RCC 7860 (cell line): ENCODE results near the gene TSHR.
"Not testable (repeated sequence)": the region's sequence is repeated elsewhere in the genome, so short reads cannot be mapped to it uniquely, and the experiment has no call there.

Source experiments
- DNase-seq: peaks from one replicate; pipeline ENCODE4 v3.0.0-alpha.2; 2015; ENCODE audit warnings: low spot score
- FAIRE-seq: peaks from 2 replicates; lab custom pipeline; 2012; peaks lifted over from hg19 to GRCh38; lab: Jason Lieb, UNC

Gene TSHR

DNA sequence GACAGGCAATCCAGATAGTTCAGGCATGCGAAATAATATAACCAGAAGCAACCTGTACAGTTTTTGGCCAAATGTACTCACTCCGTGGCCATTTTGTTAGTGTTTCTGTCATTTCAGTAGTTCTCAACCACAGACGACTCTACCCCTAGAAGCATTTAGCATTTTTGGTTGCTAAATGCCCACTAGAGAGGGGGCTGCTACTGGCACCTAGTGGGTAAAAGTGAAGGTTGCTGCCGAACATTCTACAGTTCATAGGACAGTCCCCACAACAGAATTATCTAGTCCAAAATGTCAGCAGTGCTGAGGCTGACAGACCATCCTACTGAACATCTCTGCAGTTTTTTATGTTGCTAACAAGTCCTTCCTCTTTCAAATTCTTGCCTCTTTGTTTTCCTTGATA, 107.4 kb downstream of the TSHR start:
- no peak for FAIRE-seq
- no peak for DNase-seq

DNA sequence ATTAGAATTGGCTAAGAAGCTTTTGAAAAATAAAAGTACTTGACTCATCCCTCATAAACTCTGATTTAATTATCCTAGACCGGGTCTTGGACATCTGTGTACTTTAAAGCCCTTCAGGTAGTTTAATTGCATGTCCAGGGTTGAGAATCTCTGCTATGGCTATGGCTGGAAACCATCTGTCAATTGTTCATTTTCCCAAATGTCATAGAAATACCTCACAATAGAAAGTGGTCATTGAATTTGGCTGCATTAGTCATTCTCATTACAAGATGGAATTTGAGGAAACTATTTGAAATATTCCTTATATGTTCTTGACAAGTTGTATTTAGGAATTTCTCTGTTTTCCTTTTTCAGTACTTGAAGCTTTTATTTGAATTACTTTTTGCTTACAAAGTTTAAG, 111.3 kb downstream of the TSHR start:
- FAIRE-seq (no peak), DNase-seq (no peak)

DNA sequence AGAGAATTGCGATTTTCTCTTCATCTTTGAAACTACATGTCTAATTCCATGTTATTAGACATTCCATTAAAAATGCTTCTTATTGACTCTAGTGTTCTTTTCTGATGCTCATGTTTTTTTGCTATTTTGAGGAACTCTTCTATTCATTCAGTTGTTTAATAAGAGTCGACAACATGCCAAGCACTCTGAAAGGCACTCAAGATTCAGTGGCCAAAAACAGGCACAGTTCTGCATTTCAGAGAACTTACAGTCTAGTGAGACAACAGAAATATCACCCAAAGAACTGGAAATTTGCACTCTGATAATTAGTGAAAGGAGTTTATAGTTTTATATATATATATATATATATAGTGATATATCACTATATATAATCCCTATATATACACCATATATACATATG, 111.7 kb downstream of the TSHR start:
- no peak for FAIRE-seq

DNA sequence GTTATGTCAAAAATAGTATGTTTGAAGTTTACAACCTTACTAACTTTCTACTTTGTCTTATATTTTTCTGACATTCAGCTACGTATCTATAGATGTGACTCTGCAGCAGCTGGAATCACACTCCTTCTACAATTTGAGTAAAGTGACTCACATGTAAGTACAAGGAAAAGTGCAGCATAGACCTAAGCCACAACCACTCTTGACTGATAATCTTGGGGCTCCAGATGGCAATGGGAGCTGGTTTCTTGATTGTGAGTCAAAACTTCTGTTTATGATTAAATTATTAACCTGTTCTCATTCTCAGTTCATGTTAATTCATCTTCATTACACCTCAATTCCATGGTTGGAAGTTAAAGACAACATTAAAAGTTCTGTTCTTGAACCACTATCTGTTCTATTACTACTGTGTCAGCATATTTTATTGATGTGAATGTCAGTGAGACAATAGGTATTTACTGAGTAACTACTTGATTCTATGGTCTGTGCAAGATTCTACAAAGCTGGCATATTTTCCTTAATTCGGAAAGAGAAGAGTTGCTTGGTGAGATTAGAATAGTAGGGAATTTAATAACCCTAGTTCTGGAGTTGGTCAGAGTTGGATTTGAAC, 112.9 kb downstream of the TSHR start:
- FAIRE-seq (no peak), DNase-seq (no peak)

More for the DNA sequence above, 111.7 kb downstream of the TSHR start:
- DNase-seq: no peak

DNA sequence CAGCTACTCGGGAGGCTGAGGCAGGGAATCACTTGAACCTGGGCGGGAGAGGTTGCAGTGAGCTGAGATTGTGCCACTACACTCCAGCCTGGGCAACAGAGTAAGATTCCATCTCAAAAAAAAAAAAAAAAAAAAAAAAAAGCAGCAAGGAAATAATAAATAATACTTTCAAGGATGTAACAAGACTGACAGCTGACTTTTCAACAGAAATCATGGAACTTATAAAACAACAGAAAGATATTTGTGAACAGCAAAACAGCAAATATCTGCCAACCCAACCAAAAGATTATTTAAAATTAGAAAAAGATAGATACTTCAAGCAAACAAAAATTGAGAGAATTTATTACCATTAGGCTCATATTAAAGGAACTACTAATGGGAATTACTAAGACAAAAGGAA, 115.1 kb downstream of the TSHR start:
- DNase-seq: no peak
- FAIRE-seq: no peak

DNA sequence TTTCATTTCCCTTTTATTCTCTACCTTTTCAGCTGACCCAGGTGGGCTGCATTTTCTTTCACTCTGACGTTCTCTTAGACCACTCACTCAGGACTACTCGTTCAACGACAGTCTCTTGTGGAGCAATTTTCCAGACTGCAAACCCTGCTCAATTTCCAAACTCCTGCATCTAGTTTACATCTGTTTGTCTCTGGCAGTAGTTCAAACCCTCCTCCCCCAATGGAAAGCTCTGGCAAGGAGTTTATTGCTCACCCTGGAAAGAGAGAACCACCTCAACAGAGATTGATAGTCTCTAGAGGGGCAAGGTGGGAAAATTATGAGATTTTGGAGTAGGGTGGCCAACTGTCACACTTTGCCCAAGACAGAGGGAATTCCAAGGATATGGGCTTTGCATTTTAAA, 130.2 kb downstream of the TSHR start:
- FAIRE-seq: no peak
- no peak for DNase-seq

DNA sequence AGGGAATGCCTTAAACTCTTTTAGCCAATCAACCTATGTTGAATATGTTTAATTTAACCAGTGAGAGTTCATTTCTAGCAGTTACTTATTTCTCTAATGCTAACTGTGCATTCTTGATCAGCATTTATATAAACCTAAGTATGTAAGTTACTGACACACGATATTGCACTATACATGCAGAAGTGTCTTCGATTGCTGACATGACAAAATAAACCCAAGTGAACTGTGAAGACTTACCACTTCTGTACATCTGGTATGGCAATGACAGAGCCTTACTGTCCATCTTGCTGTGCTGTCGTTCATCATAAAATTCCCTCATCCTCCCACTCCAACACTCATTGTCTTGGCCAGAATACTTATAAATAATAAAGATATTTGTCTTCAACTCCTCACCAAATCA, 131.8 kb downstream of the TSHR start:
- no peak for FAIRE-seq
- DNase-seq: no peak

DNA sequence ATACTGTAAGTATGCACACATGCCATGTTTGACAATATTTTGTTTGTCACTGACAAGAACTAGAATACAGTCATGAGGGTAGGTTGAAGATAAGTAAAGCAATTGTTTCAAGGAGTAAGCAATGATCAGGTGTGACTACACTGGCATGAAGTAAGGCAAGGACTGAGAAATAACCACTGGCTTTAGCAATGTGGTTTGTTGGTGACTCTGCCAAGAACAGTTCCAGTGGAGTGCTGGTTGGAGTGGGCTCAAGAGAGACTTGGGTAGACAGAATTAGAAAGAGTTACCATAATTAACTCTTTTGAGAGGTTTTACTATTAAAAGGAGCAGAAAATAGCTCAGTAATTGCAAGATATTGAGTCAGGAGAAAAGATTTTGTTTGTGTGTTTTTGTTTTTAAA, 135.7 kb downstream of the TSHR start:
- DNase-seq (no peak), FAIRE-seq (no peak)

DNA sequence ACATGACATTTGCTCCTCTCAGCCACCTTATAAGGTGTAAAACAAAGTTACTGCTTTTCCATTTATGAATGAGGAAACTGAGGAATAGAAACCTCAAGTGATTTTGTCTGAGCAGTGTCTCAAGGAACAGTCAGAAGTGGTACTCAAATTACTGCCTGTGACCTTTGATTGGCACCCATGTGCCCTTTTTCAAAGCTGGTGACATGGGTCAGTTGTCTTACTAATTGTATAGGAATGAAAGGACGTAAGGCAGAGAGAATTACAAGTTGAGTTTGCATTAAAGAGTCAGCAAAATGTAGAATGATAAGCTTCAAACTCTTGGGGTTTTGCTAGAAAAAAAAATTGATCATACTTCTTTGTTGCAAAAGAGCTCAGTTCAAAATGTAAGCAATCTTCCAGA, 136.2 kb downstream of the TSHR start:
- FAIRE-seq: no peak
- DNase-seq: no peak

DNA sequence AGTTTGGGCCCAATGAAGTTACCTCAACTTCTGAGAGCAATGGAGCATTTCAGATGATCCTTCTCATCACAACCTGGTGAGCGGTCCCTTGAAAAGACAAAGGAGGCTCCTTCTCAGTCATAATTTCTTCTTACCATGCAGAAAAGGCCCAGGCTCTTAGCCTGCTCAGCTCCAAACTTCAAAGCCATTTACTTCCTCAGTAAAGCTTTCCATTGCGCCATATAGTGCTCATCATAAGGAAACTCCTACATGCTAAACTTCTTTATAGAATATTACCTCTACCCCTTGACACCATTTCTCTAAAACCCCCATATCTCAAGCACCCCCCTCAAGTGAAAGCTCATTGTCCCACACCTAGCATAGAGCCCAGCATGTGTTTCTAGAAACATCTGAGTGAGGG, 138.2 kb downstream of the TSHR start:
- DNase-seq (no peak), FAIRE-seq (no peak)

DNA sequence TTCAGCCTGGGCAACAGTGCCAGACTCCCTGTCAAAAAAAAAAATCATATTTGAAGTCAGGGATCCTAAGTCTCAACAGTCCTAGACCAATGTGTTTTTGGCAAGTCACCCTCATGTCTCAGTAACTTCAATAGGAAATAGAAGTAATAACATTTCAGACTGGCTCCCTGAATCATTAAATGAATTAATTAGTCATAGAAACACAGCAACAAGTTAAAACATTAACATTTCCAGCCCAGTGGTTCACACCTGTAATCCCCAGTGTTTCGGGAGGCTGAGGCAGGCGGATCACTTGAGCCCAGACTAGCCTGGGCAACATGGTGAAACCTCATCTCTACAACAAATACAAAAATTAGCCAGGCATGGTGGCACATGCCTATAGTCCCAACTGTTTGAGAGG, 140.1 kb downstream of the TSHR start:
- no peak for FAIRE-seq
- DNase-seq: no peak

DNA sequence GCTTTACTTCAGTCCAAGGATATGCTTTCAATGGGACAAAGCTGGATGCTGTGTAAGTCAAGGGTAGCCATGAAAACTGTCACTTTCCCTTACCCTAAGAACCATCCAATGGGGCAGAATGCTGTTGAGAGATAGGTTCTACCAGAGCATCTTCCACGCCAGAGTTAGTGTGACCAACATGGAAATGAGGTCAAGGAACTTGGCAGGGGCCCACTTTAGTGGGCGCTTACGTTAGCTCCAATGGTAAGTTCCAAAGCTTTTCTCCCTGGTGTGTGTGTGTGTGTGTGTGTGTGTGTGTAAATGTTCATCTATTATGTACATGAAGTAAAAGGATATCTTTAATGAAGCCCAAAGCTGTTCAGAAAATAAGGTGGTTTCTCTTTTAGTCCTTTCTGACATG, 141.2 kb downstream of the TSHR start:
- DNase-seq (no peak), FAIRE-seq (no peak)

DNA sequence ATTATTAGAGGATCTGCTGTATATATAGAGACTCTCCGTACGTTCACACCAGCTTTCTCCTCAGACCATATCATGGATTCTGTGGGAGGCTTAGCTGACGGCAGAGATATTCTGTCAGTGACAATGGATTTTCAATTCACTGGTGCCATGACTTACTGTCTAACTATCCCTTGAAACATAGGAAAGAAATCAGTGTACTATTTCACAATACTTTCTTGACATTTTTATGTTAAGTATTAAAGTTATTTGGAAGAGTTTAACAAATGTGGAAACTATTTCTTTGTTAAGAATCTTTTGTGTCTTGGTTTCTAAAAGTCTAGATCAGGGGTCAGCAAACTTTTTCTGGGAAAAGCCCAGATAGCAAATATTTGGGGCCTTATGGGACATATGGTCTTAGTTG, 146.8 kb downstream of the TSHR start:
- FAIRE-seq: no peak
- no peak for DNase-seq

DNA sequence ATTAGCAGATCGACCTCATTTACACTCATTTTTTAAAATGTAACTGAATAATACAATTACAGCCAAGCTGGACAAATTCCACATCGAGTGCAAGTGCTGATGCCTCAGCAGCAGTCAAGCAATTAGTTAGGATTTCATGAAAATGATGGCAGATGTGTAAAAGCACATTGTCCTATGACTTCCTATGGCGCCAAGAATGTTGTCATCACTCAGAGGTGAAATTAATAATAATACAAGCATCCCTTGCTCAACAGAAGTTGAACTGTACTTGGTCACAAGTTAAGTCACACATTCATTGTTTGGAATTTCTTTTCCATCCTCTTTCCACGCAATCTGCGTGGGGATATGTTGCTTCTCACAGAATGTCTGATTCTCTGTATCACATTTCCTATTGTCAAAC, 148.0 kb downstream of the TSHR start:
- no peak for FAIRE-seq
- DNase-seq: no peak

DNA sequence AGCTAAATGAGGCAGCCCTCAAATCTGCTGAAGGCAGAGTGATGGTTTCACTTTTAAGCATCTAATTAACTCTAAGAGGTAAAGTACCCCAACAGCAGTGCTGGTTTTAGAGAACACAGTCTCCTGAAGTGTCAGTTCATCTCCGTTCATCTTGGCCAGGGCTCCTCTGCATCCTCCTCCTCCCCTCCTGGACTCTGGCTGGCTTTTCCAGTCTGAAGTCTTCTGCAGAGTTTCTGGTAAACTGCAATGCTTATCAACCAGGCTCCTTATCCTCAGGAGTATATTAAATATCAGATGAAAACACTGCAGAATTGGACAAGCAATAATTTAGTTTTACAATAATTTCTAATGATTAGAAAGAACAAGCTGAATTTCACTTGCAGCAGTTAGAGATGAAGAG, 150.0 kb downstream of the TSHR start:
- FAIRE-seq (no peak), DNase-seq (no peak)

DNA sequence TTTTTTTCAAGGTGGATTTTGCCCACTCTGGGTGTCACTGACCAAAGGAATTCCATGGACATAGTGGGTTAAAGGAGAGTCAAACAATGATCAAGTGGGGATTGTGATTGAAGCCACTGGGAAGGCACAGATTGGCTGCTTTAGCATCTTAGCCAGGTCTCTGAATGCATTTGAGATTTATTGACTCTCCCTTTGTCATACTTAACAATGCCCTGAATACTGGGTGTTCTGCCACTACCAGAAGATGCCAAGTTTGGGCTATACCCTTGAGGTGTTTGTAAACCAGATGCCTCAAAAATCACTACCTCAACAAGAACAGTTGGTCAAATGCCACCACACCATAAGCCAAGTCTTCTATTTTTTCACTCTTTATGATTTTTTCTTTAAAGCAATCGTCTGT, 150.5 kb downstream of the TSHR start:
- FAIRE-seq (no peak), DNase-seq (no peak)

DNA sequence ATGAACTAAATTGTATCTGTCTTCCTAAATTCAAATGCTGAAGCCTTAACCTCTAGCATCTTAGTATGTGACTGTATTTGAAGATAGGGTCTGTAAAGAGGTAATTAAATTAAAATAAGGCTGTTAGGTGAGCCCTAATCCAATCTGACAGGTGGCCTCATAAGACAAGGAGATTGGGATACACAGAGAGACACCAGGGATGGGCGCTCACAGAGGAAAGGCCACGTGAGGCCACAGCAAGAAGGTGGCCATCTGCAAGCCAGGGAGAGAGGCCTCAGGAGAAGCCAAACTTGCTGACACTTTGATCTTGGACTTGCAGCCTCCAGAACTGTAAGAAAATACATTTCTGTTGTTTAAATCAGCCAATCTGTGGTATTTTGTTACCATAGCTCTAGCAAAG, 154.8 kb downstream of the TSHR start:
- FAIRE-seq: no peak
- DNase-seq: no peak

DNA sequence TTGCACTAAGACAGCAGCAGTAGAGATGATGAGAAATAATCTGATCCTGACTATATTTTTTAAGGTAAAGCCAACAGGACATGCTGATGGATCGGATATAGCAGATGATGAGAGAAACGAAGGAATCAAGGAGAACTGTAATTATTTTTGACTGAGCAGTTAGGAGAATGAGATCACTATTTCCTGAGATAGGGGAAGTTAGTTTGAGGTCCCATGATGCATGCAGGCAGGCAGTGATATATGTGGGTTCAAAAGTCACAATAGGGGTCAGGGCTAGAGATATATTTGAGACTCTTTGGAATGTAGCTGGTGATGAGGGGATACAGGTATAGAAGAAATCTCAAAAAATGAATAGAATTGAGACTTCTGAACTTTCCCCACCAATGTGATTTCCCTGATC, 157.8 kb downstream of the TSHR start:
- DNase-seq (no peak), FAIRE-seq (no peak)

DNA sequence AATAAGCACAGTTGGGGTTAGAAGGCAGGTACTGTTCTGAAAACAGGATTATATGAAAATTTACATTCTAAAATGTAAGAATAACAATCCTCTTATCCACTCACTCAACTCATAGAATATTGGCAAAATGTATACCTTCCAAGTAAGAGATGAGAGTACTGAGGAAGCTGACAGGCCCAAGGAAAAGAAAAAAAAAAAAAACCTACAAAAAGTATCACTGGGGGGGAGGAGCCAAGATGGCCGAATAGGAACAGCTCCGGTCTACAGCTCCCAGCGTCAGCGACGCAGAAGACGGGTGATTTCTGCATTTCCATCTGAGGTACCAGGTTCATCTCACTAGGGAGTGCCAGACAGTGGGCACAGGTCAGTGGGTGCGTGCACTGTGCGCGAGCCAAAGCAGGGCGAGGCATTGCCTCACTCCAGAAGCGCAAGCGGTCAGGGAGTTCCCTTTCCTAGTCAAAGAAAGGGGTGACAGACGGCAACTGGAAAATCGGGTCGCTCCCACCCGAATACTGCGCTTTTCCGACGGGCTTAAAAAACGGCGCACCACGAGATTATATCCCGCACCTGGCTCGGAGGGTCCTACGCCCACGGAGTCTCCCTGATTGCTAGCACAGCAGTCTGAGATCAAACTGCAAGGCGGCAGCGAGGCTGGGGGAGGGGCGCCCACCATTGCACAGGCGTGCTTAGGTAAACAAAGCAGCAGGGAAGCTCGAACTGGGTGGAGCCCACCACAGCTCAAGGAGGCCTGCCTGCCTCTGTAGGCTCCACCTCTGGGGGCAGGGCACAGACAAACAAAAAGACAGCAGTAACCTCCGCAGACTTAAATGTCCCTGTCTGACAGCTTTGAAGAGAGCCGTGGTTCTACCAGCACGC, 158.8 kb downstream of the TSHR start:
- not testable (repeated sequence) for DNase-seq, FAIRE-seq

DNA sequence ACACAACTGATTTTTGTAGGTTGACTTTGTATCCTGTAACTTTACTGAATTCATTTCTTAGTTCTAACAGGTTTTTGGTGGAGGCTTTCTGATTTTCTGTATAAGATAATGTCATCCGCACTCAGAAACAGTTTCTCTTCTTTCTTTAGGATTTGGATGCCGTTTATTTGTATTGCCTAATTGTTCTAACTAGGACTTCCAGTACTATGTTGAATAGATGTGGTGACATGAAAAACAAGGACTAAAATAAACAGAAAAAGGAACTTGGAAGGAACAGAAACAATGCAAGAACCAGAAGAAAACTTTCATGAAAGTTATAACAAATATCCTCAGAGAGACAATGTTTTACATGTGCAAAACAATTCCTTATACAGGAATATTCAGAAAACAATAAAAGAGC, 165.1 kb downstream of the TSHR start:
- no peak for DNase-seq
- no peak for FAIRE-seq

DNA sequence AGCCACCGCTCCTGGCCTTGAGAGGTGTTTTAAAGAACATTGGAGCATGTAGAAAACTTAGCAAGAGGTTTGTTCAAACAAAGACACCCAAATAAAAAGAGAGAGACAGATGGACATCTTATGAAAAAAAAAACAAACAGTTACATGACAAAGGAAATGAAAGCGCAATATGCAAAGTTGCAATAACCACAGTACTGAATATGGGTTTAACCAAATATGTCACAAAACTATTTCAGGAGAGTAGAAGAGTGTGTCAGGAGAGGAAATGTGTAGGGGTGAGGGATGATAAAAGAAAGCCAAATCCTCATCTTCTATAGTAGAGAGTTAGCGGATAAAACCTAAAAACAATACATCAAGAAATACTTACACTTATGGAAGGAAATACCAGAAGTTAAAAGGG, 166.9 kb downstream of the TSHR start:
- FAIRE-seq (no peak), DNase-seq (no peak)

DNA sequence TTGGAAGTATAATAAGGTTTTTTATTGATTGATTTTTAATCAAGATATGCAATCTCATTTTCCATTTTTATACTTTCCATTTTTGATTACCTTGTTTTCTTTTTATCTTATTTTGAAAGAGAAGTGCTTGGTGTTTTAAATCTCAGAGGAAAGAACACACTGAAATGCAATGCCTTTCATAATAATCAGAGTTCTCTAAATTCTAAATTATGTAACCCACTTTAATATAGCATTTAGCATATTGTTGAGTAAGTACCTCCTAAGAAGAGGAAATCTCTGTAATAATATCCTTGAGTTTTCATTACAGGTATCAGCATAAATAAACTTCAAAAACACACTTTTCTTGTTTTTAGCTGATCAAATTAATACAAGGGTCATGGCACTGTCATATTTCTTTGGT, 168.4 kb downstream of the TSHR start:
- no peak for FAIRE-seq
- no peak for DNase-seq

DNA sequence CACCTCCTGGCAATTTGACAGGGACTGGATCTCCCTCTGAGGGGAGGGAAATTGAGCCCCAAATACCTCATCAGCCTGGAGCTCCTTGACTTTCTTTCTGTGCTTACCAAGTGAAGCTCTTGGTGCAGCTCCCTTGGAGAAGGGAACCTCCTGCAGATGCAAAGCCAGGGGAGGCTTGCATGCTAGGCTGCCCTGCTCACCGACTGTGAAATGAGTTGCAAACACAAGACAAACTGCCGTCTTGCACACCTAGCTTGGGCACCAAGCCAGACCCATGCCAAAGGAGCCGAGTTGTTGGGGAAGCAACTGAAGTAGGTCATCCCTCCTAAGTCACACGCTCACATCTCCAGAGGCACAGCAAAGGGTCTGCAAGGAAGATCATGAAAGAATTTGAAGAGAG, 170.1 kb downstream of the TSHR start:
- peak; percentile 16 for DNase-seq
- FAIRE-seq: no peak
